Activated naive CD4-positive, alpha-beta T cell treated with anti-CD3 and anti-CD28 coated beads, Interleukin-2, amount 10 ng/mL, durations not matched to agents 5 hours and 36 hours (primary cell): ENCODE results near the gene SFXN3. TPM values are rescaled to one million over a fixed set of nuclear protein-coding genes. Genes with fewer than 3 reads are reported as not detected.

ENCODE experiments used
- total RNA-seq, 2 experiments: library from RNA; stranded (reverse); gene quantifications; one replicate each; pipeline ENCODE4 v1.2.3, GENCODE V29; 2021

The SFXN3 gene, protein sequence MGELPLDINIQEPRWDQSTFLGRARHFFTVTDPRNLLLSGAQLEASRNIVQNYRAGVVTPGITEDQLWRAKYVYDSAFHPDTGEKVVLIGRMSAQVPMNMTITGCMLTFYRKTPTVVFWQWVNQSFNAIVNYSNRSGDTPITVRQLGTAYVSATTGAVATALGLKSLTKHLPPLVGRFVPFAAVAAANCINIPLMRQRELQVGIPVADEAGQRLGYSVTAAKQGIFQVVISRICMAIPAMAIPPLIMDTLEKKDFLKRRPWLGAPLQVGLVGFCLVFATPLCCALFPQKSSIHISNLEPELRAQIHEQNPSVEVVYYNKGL
- total RNA-seq: 10 to 100 TPM; 49.7 to 50.1 TPM

DNA sequence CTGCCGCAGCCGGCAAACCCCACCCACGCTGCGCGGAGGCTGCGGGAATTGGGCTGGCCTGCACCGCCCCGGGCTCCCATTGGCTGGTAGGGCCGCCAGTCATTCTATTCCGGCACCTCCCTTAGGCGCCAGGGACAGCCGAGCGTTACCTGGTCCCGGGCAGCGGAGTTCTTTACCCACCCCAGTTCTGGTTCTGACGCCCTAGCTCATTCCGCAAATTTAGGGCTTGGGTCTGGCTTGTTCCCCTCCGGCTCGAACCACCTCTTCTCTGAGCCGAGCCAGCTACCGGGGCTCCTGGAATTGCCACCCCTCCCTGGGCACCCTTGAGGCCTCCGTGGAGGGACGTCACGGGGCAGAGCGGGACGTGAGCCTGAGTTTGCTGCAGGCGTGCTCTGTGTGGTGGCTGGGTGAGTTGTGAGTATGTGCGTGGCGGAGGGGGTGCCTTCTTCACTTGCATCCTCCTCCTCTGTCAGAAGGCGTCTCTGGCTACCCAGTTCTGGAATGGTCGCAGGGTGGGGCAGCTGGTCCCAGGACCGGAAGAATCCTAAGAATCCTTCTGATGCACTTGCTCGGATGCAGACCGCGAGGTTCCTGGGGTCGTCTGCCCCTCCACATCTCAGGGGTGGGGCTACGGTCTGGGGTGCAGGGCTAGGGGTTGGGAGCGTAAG lies at the start of gene SFXN3, which contains the start of gene PDZD7:
SFXN3 (plus strand) TSS at position 107 of the 668 bp plus-strand sequence. CDS start 3,461 bp downstream, outside the sequence.
PDZD7 (minus strand) TSS at position 2 of the 668 bp plus-strand sequence. CDS start 910 bp downstream, outside the sequence.

DNA sequence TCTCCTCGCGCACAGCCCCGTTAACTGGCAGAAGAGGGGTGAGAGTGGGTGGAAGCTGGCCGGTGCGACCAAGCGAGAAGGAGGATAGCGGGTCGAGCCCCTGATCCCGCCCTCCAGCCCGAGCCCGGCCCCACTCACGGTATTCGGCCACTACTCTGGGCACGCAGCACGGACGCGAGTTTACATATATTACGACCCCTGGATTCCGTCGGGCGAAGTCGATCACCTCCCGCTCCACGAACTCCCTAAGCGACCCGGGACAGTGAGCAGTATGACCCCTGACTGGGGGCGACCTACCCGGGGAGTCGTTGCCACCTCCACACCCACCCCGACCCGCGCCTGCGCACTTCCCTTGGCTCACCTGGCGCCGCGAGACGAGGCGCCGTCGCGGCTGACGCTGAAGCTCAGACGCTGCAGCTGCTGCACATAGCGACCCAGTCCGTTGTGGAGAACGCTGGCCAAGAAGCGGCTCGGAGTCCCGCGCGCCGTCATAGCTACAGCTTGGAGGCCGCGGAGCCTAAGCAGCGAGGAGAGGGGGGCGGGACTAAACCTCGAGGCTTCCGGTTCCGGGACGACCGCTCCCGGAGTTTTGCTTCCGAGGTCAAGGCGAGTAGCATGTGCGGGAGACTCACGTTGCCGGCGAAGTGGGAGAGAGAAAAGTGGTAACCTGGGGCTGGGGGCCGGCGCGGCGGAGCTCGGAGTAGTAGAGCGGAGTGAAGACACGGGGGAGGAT lies 43.9 kb upstream of the SFXN3 start, which contains the start of the genes MRPL43 and TWNK:
MRPL43 (minus strand) TSS at position 546 of the 733 bp plus-strand sequence; CDS start at position 492, 54 bp downstream.
TWNK (plus strand) TSS at position 592 of the 733 bp plus-strand sequence. CDS start 668 bp downstream, outside the sequence.

DNA sequence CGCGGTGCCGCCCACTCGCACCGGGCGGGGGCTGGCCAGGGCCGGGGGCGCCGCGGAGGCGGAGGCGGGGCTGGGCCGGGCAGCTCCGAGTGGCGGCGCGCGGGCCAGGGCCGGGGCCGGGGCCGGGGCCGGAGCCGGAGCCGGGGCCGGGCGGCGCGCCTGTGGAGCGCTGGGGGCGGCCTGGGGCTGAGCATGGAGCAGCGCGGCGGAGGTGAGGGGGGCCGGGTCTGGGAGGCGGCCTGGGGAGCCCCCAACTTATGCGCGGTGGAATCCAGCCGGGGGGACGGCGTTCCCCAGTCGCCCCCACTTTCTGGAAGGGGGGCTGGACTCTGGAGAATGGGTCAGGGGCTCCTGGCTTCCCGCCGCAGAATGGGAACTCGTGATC lies 31.3 kb upstream of the SFXN3 start, which contains the start of gene LZTS2:
LZTS2 (plus strand) TSS at position 67 of the 385 bp plus-strand sequence. CDS start 2,731 bp downstream, outside the sequence.

GRCh38 chr10:101061624-101062231 lies 30.7 kb downstream of the SFXN3 start, which contains the start of gene KAZALD1:
TSS of gene KAZALD1 (plus strand) at chr10:101061989. CDS start at chr10:101062593, 604 bp downstream.

Other genes starting within 250 kb of the SFXN3 start
- 10 to 100 TPM; 34.3 to 35.7 TPM for gene SLF2, start 118.3 kb upstream of the SFXN3 start, total RNA-seq
- gene SEMA4G, start 61.7 kb upstream of the SFXN3 start, total RNA-seq: 1 to 10 TPM; 2.0 to 2.4 TPM
- 10 to 100 TPM; 45.7 to 47.4 TPM for gene MRPL43, start 43.7 kb upstream of the SFXN3 start, total RNA-seq
- gene TWNK, start 43.7 kb upstream of the SFXN3 start, total RNA-seq: 10 to 100 TPM; 11.8 to 12.5 TPM
- gene LZTS2, start 31.4 kb upstream of the SFXN3 start, total RNA-seq: 10 to 100 TPM; 23.9 to 24.0 TPM
- under 1 TPM; 0.72 to 0.81 TPM for gene PDZD7, start 105 bp upstream of the SFXN3 start, total RNA-seq
- gene KAZALD1, start 30.8 kb downstream of the SFXN3 start, total RNA-seq: under 1 TPM; 0.48 to 0.96 TPM
- gene TLX1, start 100.1 kb downstream of the SFXN3 start, total RNA-seq: not detected
- gene LBX1, start 198.2 kb downstream of the SFXN3 start, total RNA-seq: not detected